Measurements from ENCODE around the gene OCLN.

DNA sequence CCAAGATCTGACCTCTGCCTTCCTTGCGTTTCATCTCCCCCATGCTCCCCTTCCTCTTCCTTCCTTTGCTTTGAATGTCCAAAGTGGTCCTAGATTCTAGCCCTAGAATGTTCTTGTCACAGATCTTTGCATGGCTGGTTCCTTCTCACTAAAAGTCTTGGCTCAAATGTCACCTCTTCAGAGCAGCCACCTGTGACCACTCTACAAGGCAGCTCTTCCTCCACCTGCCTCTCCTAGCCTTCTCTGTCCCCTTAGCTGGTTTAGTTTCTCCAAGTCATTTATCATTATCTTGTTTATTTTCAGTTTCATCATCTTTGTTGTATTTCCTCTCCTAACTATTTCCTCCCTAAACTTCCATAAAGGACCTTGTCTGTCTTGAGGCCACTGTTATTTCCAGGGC is 7.1 kb upstream of the OCLN start:
- TF ChIP-seq, protein P1, sequence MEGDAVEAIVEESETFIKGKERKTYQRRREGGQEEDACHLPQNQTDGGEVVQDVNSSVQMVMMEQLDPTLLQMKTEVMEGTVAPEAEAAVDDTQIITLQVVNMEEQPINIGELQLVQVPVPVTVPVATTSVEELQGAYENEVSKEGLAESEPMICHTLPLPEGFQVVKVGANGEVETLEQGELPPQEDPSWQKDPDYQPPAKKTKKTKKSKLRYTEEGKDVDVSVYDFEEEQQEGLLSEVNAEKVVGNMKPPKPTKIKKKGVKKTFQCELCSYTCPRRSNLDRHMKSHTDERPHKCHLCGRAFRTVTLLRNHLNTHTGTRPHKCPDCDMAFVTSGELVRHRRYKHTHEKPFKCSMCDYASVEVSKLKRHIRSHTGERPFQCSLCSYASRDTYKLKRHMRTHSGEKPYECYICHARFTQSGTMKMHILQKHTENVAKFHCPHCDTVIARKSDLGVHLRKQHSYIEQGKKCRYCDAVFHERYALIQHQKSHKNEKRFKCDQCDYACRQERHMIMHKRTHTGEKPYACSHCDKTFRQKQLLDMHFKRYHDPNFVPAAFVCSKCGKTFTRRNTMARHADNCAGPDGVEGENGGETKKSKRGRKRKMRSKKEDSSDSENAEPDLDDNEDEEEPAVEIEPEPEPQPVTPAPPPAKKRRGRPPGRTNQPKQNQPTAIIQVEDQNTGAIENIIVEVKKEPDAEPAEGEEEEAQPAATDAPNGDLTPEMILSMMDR (IDR thresholded peaks at IDR 0.05): no peak
- no peak for TF ChIP-seq POLR2A (IDR thresholded peaks at IDR 0.05)
- no peak for TF ChIP-seq EP300 (IDR thresholded peaks at IDR 0.05)
- TF ChIP-seq POLR2AphosphoS5 (IDR thresholded peaks at IDR 0.05): no peak

Measured in gastroesophageal sphincter (tissue), 3 donors.